Measurements from ENCODE around the gene GAPVD1. TPM values are rescaled to one million over a fixed set of nuclear protein-coding genes. Genes with fewer than 3 reads are reported as not detected.
A peak's percentile ranks its signal among the peaks of the same experiment; 100 is the strongest.
"Not testable (repeated sequence)": the region's sequence is repeated elsewhere in the genome, so short reads cannot be mapped to it uniquely, and the experiment has no call there.

GAPVD1 gene
- total RNA-seq, 2 donors from 2014 or later = 37.9 to 40.0 TPM

GRCh38 chr9:125393426-125393825, 131.8 kb downstream of the GAPVD1 start:
- DNase-seq (no peak), ATAC-seq (no peak)
- intact Hi-C loops (cut with DNase I, micrococcal nuclease) = no loop called here

- DNase-seq = no peak
- intact Hi-C loops (cut with DNase I, micrococcal nuclease) = no loop called here
- no peak for ATAC-seq
These were observed 135.2 kb downstream of the GAPVD1 start for GRCh38 chr9:125396799-125397198.

GRCh38 chr9:125397736-125398135, 136.1 kb downstream of the GAPVD1 start:
- ATAC-seq (no peak), DNase-seq (no peak)
- intact Hi-C loops (cut with DNase I, micrococcal nuclease) = no loop called here

- intact Hi-C loops (cut with DNase I, micrococcal nuclease) = no loop called here
- DNase-seq (no peak), ATAC-seq (no peak)
These were observed 136.6 kb downstream of the GAPVD1 start for GRCh38 chr9:125398243-125398642.

- ATAC-seq (no peak), DNase-seq (no peak)
- intact Hi-C loops (cut with DNase I, micrococcal nuclease) = no loop called here
These were observed 137.5 kb downstream of the GAPVD1 start for GRCh38 chr9:125399165-125399564.

- ATAC-seq = no peak
- no peak for DNase-seq
- intact Hi-C loops (cut with DNase I, micrococcal nuclease) = loop anchor here (10.0 kb wide), 2 partner anchors 235 to 825 kb away; no protein-coding TSS in a partner anchor
These were observed 138.0 kb downstream of the GAPVD1 start for GRCh38 chr9:125399666-125400065.

GRCh38 chr9:125400232-125400631, 138.6 kb downstream of the GAPVD1 start:
- DNase-seq, ATAC-seq: not testable (repeated sequence)
- intact Hi-C loops (cut with DNase I, micrococcal nuclease) = loop anchor here (10.0 kb wide), 2 partner anchors 235 to 825 kb away; no protein-coding TSS in a partner anchor

- intact Hi-C loops (cut with DNase I, micrococcal nuclease) = loop anchor here (10.0 kb wide), 2 partner anchors 234 to 824 kb away; no protein-coding TSS in a partner anchor
- ATAC-seq = no peak
- DNase-seq = no peak
These were observed 139.4 kb downstream of the GAPVD1 start for GRCh38 chr9:125400725-125401716.

GRCh38 chr9:125404733-125405132, 143.1 kb downstream of the GAPVD1 start:
- no peak for ATAC-seq
- no peak for DNase-seq
- intact Hi-C loops (cut with DNase I, micrococcal nuclease) = loop anchor here (5.0 to 10.0 kb wide), 3 partner anchors 230 to 828 kb away; no protein-coding TSS in a partner anchor

- DNase-seq (no peak), ATAC-seq (no peak)
- intact Hi-C loops (cut with DNase I, micrococcal nuclease) = loop anchor here (5.0 to 10.0 kb wide), 3 partner anchors 229 to 826 kb away; no protein-coding TSS in a partner anchor
These were observed 144.5 kb downstream of the GAPVD1 start for GRCh38 chr9:125405938-125406809.

- intact Hi-C loops (cut with DNase I, micrococcal nuclease) = loop anchor here (5.0 to 10.0 kb wide), 3 partner anchors 228 to 826 kb away; no protein-coding TSS in a partner anchor
- DNase-seq (no peak), ATAC-seq (no peak)
These were observed 145.1 kb downstream of the GAPVD1 start for GRCh38 chr9:125406810-125407087.

GRCh38 chr9:125407432-125407973, 145.9 kb downstream of the GAPVD1 start:
- ATAC-seq = peak; percentile 18
- DNase-seq = no peak
- intact Hi-C loops (cut with DNase I, micrococcal nuclease) = loop anchor here (5.0 to 10.0 kb wide), 3 partner anchors 227 to 825 kb away; no protein-coding TSS in a partner anchor

GRCh38 chr9:125407974-125408900, 146.6 kb downstream of the GAPVD1 start:
- DNase-seq = peak in 1 of 2 donors; percentile 87
- intact Hi-C loops (cut with DNase I, micrococcal nuclease) = loop anchor here (5.0 to 10.0 kb wide), 3 partner anchors 227 to 824 kb away; no protein-coding TSS in a partner anchor
- peak; percentile 86 for ATAC-seq

- no peak for ATAC-seq
- intact Hi-C loops (cut with DNase I, micrococcal nuclease) = loop anchor here (5.0 to 10.0 kb wide), 3 partner anchors 226 to 823 kb away; no protein-coding TSS in a partner anchor
- no peak for DNase-seq
These were observed 147.6 kb downstream of the GAPVD1 start for GRCh38 chr9:125409217-125409636.

- ATAC-seq (peak; percentile 46), DNase-seq (peak in 1 of 2 donors; percentile 49)
- intact Hi-C loops (cut with DNase I, micrococcal nuclease) = loop anchor here (5.0 to 10.0 kb wide), 3 partner anchors 225 to 822 kb away; no protein-coding TSS in a partner anchor
These were observed 148.3 kb downstream of the GAPVD1 start for GRCh38 chr9:125409637-125410521.

GRCh38 chr9:125410522-125410894, 148.9 kb downstream of the GAPVD1 start:
- ATAC-seq (no peak), DNase-seq (no peak)
- intact Hi-C loops (cut with DNase I, micrococcal nuclease) = no loop called here

Data from left colon (tissue), 2 donors.